Measurements from ENCODE around the gene C19orf47. TPM values are rescaled to one million over a fixed set of nuclear protein-coding genes. Genes with fewer than 3 reads are reported as not detected.
A peak's percentile ranks its signal among the peaks of the same experiment; 100 is the strongest.

Gene C19orf47
- total RNA-seq, 1 donor from 2014 or later: 28.9 TPM

GRCh38 chr19:40303765-40304164, 44.4 kb downstream of the C19orf47 start:
- Mint-ChIP-seq H3K27ac (no peak overlapping the region), H3K36me3 (ENCODE audit: low read depth) (no peaks in the 10 kb centered on the region), H3K27me3 (peaks cover 1% of the 10 kb centered on the region), H3K9me3 (no peaks in the 10 kb centered on the region), H3K4me3 (no peak overlapping the region), H3K4me1 (peaks cover 3% of the 10 kb centered on the region)
- intact Hi-C loops (cut with micrococcal nuclease): loop anchor here (10.0 kb wide), 2 partner anchors 221 to 291 kb away; no protein-coding TSS in a partner anchor
- DNase-seq: no peak

GRCh38 chr19:40302224-40303011, 45.8 kb downstream of the C19orf47 start:
- no peak for DNase-seq
- H3K4me1 Mint-ChIP-seq: peaks cover 3% of the 10 kb centered on the region
- H3K9me3 Mint-ChIP-seq: no peaks in the 10 kb centered on the region
- intact Hi-C loops (cut with micrococcal nuclease): loop anchor here (10.0 kb wide), 2 partner anchors 222 to 292 kb away; no protein-coding TSS in a partner anchor
- peaks cover 1% of the 10 kb centered on the region for H3K27me3 Mint-ChIP-seq
- no peak overlapping the region for H3K4me3 Mint-ChIP-seq
- no peaks in the 10 kb centered on the region for H3K36me3 Mint-ChIP-seq (ENCODE audit: low read depth)
- no peak overlapping the region for H3K27ac Mint-ChIP-seq

DNA sequence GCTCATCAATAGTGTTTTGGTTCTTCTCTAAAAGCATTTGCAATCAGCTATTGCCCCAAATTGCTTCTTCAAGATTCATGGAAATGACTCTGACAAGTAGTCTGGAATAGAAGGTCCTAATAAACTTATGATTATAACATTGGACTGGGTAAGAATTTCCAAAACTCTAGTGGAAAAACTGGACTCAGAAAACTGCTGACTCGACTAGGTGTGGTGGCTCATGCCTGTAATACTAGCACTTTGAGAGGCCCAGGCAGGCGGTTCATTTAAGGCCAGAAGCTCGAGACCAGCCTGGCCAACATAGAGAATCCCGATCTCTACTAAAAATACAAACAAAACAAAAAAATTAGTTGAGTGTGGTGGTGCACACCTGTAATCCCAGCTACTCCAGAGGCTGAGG, 47.5 kb downstream of the C19orf47 start:
- H3K4me1 Mint-ChIP-seq: peaks cover 3% of the 10 kb centered on the region
- no peak for DNase-seq
- H3K27me3 Mint-ChIP-seq: peaks cover 1% of the 10 kb centered on the region
- no peak overlapping the region for H3K27ac Mint-ChIP-seq
- intact Hi-C loops (cut with micrococcal nuclease): loop anchor here (10.0 kb wide), 2 partner anchors 224 to 294 kb away; no protein-coding TSS in a partner anchor
- no peaks in the 10 kb centered on the region for H3K9me3 Mint-ChIP-seq
- H3K36me3 Mint-ChIP-seq (ENCODE audit: low read depth): no peaks in the 10 kb centered on the region
- H3K4me3 Mint-ChIP-seq: no peak overlapping the region

DNA sequence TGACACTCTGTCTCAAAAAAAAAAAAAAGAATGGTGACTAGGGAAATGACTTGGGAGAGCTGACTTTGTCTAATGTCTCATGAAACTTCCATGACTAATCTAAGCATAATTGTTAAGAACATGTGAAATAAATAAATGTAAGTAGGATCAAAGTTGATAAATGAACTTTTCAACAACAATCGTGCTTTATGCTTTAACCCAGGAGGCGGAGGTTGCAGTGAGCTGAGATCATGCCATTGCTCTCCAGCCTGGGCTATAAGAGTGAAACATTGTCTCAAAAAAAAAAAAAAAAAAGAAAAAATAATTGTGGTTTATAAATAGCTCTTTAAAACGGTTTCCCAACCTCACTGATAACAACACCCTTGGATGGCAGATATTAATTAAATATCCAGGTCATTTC, 50.2 kb downstream of the C19orf47 start:
- no peak for DNase-seq
- H3K27me3 Mint-ChIP-seq: no peaks in the 10 kb centered on the region
- H3K36me3 Mint-ChIP-seq (ENCODE audit: low read depth): no peaks in the 10 kb centered on the region
- no peaks in the 10 kb centered on the region for H3K9me3 Mint-ChIP-seq
- no peaks in the 10 kb centered on the region for H3K4me1 Mint-ChIP-seq
- intact Hi-C loops (cut with micrococcal nuclease): no loop called here
- no peak overlapping the region for H3K27ac Mint-ChIP-seq
- no peak overlapping the region for H3K4me3 Mint-ChIP-seq

- intact Hi-C loops (cut with micrococcal nuclease): no loop called here
- Mint-ChIP-seq H3K36me3 (ENCODE audit: low read depth) (no peaks in the 10 kb centered on the region), H3K27ac (no peak overlapping the region), H3K4me3 (no peak overlapping the region), H3K27me3 (no peaks in the 10 kb centered on the region), H3K4me1 (no peaks in the 10 kb centered on the region), H3K9me3 (no peaks in the 10 kb centered on the region)
- no peak for DNase-seq
These were observed 53.6 kb downstream of the C19orf47 start for GRCh38 chr19:40294560-40294959.

GRCh38 chr19:40286971-40287421, 61.2 kb downstream of the C19orf47 start:
- DNase-seq: no peak
- intact Hi-C loops (cut with micrococcal nuclease): loop anchor here (10.0 kb wide), 2 partner anchors 292 to 328 kb away; partner anchors contain the start of gene ZNF546
- peaks cover 2% of the 10 kb centered on the region for H3K27me3 Mint-ChIP-seq
- peaks cover 32% of the 10 kb centered on the region for H3K4me1 Mint-ChIP-seq
- peak overlapping the region; percentile 99 for H3K4me3 Mint-ChIP-seq
- no peaks in the 10 kb centered on the region for H3K9me3 Mint-ChIP-seq
- H3K36me3 Mint-ChIP-seq (ENCODE audit: low read depth): peaks cover 12% of the 10 kb centered on the region
- H3K27ac Mint-ChIP-seq: peak overlapping the region; percentile 99

- Mint-ChIP-seq H3K36me3 (ENCODE audit: low read depth) (peaks cover 14% of the 10 kb centered on the region), H3K27me3 (peaks cover 2% of the 10 kb centered on the region), H3K4me3 (peak overlapping the region; percentile 99), H3K9me3 (no peaks in the 10 kb centered on the region), H3K27ac (peak overlapping the region; percentile 99), H3K4me1 (peaks cover 32% of the 10 kb centered on the region)
- intact Hi-C loops (cut with micrococcal nuclease): loop anchor here (10.0 kb wide), 2 partner anchors 292 to 328 kb away; partner anchors contain the start of gene ZNF546
- DNase-seq: no peak
These were observed 61.8 kb downstream of the C19orf47 start for GRCh38 chr19:40286235-40286970.

DNA sequence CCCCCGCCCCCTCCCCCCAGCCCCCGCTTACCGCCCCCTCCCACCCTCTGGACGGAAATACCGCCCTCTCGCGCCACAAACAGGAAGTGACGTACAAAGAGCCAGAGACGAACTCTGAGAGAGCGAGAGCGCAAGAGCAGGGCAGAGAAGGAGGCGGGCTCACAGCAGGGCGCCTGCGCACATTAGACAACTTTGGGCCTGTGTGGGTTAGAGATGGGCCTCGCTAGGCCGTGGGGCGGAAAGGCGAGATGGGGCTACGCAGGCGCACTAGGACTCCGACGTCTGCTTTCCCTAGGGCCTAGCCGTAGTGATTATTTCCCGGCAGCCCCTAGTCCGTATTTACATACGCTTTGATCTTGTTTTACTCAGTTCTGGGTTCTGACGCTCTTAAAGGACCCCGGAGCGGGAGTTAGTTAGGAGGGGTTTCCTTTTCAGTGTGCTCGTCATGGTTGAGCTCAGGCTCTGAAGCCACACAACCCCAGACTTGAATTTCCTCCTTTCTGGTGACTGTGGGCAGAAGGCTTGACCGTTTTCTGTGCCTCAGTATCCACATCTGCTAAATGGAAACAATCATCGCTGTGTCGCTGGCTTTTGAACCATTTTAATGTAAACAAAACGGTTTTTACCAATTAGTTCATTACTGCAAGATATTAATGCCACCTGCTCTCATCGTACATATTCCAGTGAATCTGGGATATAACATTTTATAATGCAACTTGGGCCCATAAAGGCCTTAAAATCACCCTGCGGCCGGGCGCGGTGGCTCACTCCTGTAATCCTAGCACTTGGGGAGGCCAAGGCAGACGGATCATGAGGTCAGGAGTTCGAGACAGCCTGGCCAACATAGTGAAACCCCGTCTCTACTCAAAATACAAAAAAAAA, 62.6 kb downstream of the C19orf47 start:
- Mint-ChIP-seq H3K4me3 (peak overlapping the region; percentile 99), H3K36me3 (ENCODE audit: low read depth) (peaks cover 15% of the 10 kb centered on the region), H3K27ac (peak overlapping the region; percentile 99), H3K27me3 (peaks cover 2% of the 10 kb centered on the region), H3K9me3 (no peaks in the 10 kb centered on the region), H3K4me1 (peaks cover 37% of the 10 kb centered on the region)
- DNase-seq: peak; percentile 99
- intact Hi-C loops (cut with micrococcal nuclease): loop anchor here (1.0 to 10.0 kb wide), 7 partner anchors 63 to 329 kb away; partner anchors contain the start of genes C19orf47, MAP3K10, PLD3 and SERTAD1

- H3K9me3 Mint-ChIP-seq: no peaks in the 10 kb centered on the region
- peak; percentile 88 for DNase-seq
- H3K27ac Mint-ChIP-seq: peak within 1 kb of the TSS; percentile 99
- peaks cover 2% of the 10 kb centered on the region for H3K27me3 Mint-ChIP-seq
- peak within 1 kb of the TSS; percentile 99 for H3K4me3 Mint-ChIP-seq
- intact Hi-C loops (cut with micrococcal nuclease): loop anchor here (1.0 to 10.0 kb wide), 7 partner anchors 64 to 330 kb away; partner anchors contain the start of genes C19orf47, MAP3K10, PLD3 and SERTAD1
- peaks cover 46% of the 10 kb centered on the region for H3K4me1 Mint-ChIP-seq
- peaks cover 16% of the 10 kb centered on the region for H3K36me3 Mint-ChIP-seq (ENCODE audit: low read depth)
These were observed 63.5 kb downstream of the C19orf47 start, which contains the start of gene AKT2 for GRCh38 chr19:40284501-40285352. Gene AKT2, minus strand, starts transcription at chr19:40285345. Its CDS starts 20,078 bp downstream, at chr19:40265267.

DNA sequence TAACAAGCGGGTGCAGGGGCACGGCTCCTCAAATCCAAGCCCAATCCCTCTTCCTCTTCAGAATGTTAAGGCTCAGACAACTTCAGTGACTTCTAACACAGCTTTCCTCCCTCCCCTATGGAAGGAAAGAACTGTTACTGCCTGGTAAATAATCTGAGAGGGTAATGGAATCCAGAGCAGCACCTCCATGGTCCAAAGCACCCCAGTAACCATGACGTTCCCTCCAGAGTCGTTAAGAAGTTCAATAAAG, 64.0 kb downstream of the C19orf47 start:
- Mint-ChIP-seq H3K4me1 (peaks cover 47% of the 10 kb centered on the region), H3K4me3 (peak overlapping the region; percentile 99), H3K9me3 (no peaks in the 10 kb centered on the region), H3K27ac (peak overlapping the region; percentile 98), H3K27me3 (peaks cover 2% of the 10 kb centered on the region), H3K36me3 (ENCODE audit: low read depth) (peaks cover 16% of the 10 kb centered on the region)
- DNase-seq: no peak
- intact Hi-C loops (cut with micrococcal nuclease): loop anchor here (2.0 to 10.0 kb wide), 4 partner anchors 93 to 331 kb away; partner anchors contain the start of genes MAP3K10, SERTAD1 and ZNF546

GRCh38 chr19:40283414-40284250, 64.6 kb downstream of the C19orf47 start:
- peaks cover 16% of the 10 kb centered on the region for H3K36me3 Mint-ChIP-seq (ENCODE audit: low read depth)
- H3K27me3 Mint-ChIP-seq: peaks cover 2% of the 10 kb centered on the region
- H3K27ac Mint-ChIP-seq: peak overlapping the region; percentile 98
- intact Hi-C loops (cut with micrococcal nuclease): loop anchor here (2.0 to 10.0 kb wide), 4 partner anchors 93 to 331 kb away; partner anchors contain the start of genes MAP3K10, SERTAD1 and ZNF546
- DNase-seq: peak; percentile 63
- H3K4me1 Mint-ChIP-seq: peaks cover 47% of the 10 kb centered on the region
- no peaks in the 10 kb centered on the region for H3K9me3 Mint-ChIP-seq
- H3K4me3 Mint-ChIP-seq: peak overlapping the region; percentile 99
